ENCODE data around the gene CCBE1. TPM values are rescaled to one million over a fixed set of nuclear protein-coding genes. Genes with fewer than 3 reads are reported as not detected.

CCBE1 gene
- polyA plus RNA-seq, 1 of the 3 experiments (the other 2 are of a cell fraction), result 5.0 TPM

DNA sequence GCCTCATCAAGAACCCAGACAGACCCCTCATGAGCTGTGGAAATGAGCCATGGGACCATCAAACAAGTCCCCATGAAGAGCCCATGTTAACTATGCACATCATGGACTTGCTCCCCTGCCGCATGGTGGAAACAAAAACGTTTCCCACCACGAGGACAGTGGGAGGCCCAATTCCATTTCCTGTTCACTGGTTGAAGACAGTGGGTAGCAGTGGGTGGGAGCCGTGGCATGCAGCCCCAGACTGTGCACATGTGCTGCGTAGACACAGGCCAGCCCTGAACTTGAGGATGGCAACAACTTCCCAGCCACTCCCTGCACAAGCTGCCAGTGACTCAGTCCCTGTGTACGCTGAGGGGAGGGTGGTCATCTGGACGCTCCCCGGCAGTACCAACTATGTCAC, 229.7 kb downstream of the CCBE1 start (continued):
- TF ChIP-seq, protein P1, sequence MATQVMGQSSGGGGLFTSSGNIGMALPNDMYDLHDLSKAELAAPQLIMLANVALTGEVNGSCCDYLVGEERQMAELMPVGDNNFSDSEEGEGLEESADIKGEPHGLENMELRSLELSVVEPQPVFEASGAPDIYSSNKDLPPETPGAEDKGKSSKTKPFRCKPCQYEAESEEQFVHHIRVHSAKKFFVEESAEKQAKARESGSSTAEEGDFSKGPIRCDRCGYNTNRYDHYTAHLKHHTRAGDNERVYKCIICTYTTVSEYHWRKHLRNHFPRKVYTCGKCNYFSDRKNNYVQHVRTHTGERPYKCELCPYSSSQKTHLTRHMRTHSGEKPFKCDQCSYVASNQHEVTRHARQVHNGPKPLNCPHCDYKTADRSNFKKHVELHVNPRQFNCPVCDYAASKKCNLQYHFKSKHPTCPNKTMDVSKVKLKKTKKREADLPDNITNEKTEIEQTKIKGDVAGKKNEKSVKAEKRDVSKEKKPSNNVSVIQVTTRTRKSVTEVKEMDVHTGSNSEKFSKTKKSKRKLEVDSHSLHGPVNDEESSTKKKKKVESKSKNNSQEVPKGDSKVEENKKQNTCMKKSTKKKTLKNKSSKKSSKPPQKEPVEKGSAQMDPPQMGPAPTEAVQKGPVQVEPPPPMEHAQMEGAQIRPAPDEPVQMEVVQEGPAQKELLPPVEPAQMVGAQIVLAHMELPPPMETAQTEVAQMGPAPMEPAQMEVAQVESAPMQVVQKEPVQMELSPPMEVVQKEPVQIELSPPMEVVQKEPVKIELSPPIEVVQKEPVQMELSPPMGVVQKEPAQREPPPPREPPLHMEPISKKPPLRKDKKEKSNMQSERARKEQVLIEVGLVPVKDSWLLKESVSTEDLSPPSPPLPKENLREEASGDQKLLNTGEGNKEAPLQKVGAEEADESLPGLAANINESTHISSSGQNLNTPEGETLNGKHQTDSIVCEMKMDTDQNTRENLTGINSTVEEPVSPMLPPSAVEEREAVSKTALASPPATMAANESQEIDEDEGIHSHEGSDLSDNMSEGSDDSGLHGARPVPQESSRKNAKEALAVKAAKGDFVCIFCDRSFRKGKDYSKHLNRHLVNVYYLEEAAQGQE (IDR thresholded peaks at IDR 0.05; ENCODE audit: low read depth, low read length), result no peak
- TF ChIP-seq TAF1 (IDR thresholded peaks at IDR 0.05; ENCODE audit: borderline replicate concordance, low read depth, low read length) (no peak), RXRA (IDR thresholded peaks at IDR 0.05; ENCODE audit: borderline replicate concordance, low read depth) (no peak), FOXM1 (IDR thresholded peaks at IDR 0.05; ENCODE audit: low read depth) (no peak), GATA2 (CRISPR knock-in tag; IDR thresholded peaks at IDR 0.05) (no peak), IRF3 (IDR thresholded peaks at IDR 0.05; ENCODE audit: low read depth, low read length) (no peak), JUND (IDR thresholded peaks at IDR 0.05) (no peak), PBX3 (IDR thresholded peaks at IDR 0.05) (no peak)

- Histone ChIP-seq H3K36me3 (replicated peaks in 1 of 2; ENCODE audit: control insufficient read depth in 1 of 2, insufficient read depth in 2 of 2, low read length in 1 of 2) (no peaks in the 10 kb centered on the region), H3K79me2 (ENCODE audit: insufficient read depth) (no peaks in the 10 kb centered on the region), H3K27ac (ENCODE audit: low read depth in 2 of 2, low read length in 1 of 2) (no peak overlapping the region), H4K20me1 (ENCODE audit: insufficient read depth) (no peaks in the 10 kb centered on the region), H3K9me2 (no peaks in the 10 kb centered on the region), H3K4me3 (ENCODE audit: low read depth in 2 of 2, low read length in 1 of 2) (no peak overlapping the region), H3F3A (replicated peaks; ENCODE audit: insufficient read depth) (no peaks in the 10 kb centered on the region), H2AFZ (ENCODE audit: low read depth) (no peak overlapping the region), H3K4me2 (no peak overlapping the region), H3K9ac (no peak overlapping the region), H3K9me3 (no peaks in the 10 kb centered on the region), H3K27me3 (ENCODE audit: insufficient read depth) (no peaks in the 10 kb centered on the region), H3K4me1 (ENCODE audit: control insufficient read depth in 1 of 2, insufficient read depth in 2 of 2, low read depth in 1 of 2, low read length in 1 of 2) (peaks cover 0 to 12% of the 10 kb centered on the region in 2 experiments; a peak in 1 of 4 replicates)
- no peak for DNase-seq
- WGBS (ENCODE audit: low lambda C conversion rate), result 90% methylated on average over 3 of the region's 3 CpGs
- POLR2A ChIA-PET, result no interaction called here
- CTCF ChIA-PET, result interaction anchor here (0.6 to 4.1 kb wide), 3 partner anchors 50 to 357 kb away, joined by 3 to 26 read pairs (median 3); no protein-coding TSS in a partner anchor
- TF ChIP-seq, protein P2, sequence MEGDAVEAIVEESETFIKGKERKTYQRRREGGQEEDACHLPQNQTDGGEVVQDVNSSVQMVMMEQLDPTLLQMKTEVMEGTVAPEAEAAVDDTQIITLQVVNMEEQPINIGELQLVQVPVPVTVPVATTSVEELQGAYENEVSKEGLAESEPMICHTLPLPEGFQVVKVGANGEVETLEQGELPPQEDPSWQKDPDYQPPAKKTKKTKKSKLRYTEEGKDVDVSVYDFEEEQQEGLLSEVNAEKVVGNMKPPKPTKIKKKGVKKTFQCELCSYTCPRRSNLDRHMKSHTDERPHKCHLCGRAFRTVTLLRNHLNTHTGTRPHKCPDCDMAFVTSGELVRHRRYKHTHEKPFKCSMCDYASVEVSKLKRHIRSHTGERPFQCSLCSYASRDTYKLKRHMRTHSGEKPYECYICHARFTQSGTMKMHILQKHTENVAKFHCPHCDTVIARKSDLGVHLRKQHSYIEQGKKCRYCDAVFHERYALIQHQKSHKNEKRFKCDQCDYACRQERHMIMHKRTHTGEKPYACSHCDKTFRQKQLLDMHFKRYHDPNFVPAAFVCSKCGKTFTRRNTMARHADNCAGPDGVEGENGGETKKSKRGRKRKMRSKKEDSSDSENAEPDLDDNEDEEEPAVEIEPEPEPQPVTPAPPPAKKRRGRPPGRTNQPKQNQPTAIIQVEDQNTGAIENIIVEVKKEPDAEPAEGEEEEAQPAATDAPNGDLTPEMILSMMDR (IDR thresholded peaks at IDR 0.05), result no peak
- TF ChIP-seq, protein P3, sequence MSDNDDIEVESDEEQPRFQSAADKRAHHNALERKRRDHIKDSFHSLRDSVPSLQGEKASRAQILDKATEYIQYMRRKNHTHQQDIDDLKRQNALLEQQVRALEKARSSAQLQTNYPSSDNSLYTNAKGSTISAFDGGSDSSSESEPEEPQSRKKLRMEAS (IDR thresholded peaks at IDR 0.05; ENCODE audit: low read depth), result no peak
- no peak for TF ChIP-seq POLR2AphosphoS5 (IDR thresholded peaks at IDR 0.05; ENCODE audit: low read depth, low read length)
- TF ChIP-seq ZBTB33 (IDR thresholded peaks at IDR 0.05; ENCODE audit: borderline replicate concordance, low read depth), result no peak
- no peak for TF ChIP-seq JUND (IDR thresholded peaks at IDR 0.05)
- TF ChIP-seq NFIC (IDR thresholded peaks at IDR 0.05; ENCODE audit: borderline replicate concordance), result no peak
- no peak for TF ChIP-seq TEAD4 (IDR thresholded peaks at IDR 0.05; ENCODE audit: borderline replicate concordance, insufficient read depth)
- TF ChIP-seq, protein P1 (IDR thresholded peaks at IDR 0.05; ENCODE audit: low read depth, low read length), result no peak
- TF ChIP-seq PBX3 (IDR thresholded peaks at IDR 0.05), result no peak
- TF ChIP-seq TCF12 (IDR thresholded peaks at IDR 0.05), result no peak
These were observed 230.2 kb downstream of the CCBE1 start for GRCh38 chr18:59466980-59467379.
